Erythroblast (primary cell): ENCODE measurements around the gene TRIP10.
"Not testable (repeated sequence)": the region's sequence is repeated elsewhere in the genome, so short reads cannot be mapped to it uniquely, and the experiment has no call there.

Experiments
- GATA1 ChIP-seq: IDR thresholded peaks from 2 replicates; pipeline ENCODE4 v1.6.1; 2011; ENCODE audit warnings: low read depth, mild to moderate bottlenecking, control low read depth, low read length, moderate library complexity
- POLR2A ChIP-seq: IDR thresholded peaks from 2 replicates; pipeline ENCODE4 v1.6.1; 2011; ENCODE audit warnings: mild to moderate bottlenecking, low read length

- not testable (repeated sequence) for TF ChIP-seq POLR2A, GATA1
Measured at GRCh38 chr19:6771648-6772027, 32.2 kb downstream of the TRIP10 start.
